NOMO-1 treated with DMSO at 0.1 percent for 48 hours (cell line): ENCODE results near the gene PLXNA1.

ENCODE experiments used
- DNase-seq: peaks from one replicate; lab custom pipeline; 2025; ENCODE audit not compliant: unreplicated experiment; lab: John Stamatoyannopoulos, UW

PLXNA1 gene

GRCh38 chr3:126967386-126967785, 15.5 kb upstream of the PLXNA1 start:
- no peak for DNase-seq

DNA sequence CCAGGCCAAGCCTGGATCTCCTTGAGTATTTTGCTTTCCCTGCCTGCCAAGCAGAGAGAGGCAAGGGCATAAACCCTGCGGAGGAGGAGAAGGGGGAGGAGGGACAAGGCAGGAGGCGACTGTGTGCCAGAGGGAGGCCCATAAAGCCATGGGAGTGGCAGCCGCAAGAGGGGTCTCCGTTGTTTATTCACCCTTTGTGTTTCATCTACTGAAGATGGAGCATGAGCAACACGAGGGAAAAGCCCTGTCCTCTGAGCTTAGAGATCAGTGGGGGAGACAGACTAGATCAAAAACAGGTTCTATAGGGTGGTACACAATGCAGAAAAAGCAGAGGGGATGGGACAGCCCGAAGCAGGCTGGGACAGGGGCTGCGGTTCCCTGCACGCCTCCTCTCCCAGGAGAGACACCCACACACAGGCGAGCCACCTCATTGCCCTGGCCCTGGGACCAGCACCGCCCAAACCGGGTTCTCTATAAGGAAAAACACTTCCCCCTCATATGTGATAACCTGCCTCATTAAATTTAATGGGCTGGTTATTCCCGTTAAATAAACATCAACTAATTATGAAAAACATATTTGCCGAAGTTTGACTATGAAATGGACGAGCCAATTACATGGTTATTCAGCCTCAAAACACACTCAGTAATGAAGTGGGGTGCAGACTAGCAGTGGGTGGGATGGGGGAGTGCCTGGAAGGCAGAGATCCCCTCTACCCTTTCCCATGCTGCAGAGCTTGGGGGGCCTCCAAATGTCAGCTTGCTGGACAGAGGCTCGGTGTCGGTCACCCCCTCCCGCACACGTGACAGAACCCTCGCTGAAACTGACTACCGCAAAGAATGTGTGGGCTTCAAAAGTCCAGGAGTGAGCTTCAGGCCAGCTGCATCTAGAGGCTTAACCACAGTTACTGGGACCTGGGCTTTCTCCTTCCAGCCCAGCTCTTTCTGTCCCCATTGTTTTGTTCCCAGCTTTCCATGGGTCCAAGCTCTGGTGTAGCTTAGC, 14.2 kb upstream of the PLXNA1 start:
- DNase-seq, result no peak

- no peak for DNase-seq
Measured at GRCh38 chr3:126969586-126969985, 13.3 kb upstream of the PLXNA1 start.

DNA sequence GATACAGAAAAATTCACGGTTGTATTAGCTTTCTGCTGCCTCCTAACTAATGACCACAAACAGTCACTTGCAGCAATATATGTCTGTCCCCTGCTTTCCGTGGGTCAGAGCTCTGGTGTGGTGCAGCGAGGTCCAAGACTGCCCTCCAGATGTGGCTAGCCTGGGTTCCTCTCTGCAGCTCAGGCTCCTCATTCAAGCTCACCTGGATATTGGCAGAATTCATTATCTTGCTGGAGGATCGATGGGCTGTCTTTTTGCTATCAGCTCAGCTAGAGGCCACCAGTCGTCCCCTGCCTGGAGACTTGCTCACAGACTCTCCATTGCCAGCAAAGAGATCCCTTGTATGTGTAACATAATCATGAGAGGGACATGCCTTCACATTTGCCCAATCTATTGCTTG, 12.8 kb upstream of the PLXNA1 start:
- DNase-seq, result no peak

DNA sequence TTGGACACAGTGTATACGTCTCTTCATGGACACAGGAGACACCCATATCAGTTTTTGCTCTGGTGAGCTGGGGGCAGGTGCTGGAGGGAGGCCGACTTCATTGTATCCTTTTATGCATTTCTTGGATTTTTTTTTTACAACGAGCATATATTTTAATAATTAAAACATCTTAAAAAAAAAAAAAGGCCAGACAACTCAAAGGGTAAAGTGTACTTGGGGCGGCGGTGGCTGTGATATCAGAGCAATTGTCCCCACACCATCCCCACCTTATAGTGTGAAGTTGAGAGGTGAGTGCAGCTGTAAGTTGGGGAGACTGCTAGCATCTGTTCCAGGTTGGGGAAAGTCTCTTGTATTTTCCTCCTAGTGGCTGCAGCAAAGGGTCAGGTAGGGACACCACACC, 12.0 kb upstream of the PLXNA1 start:
- DNase-seq, result no peak

DNA sequence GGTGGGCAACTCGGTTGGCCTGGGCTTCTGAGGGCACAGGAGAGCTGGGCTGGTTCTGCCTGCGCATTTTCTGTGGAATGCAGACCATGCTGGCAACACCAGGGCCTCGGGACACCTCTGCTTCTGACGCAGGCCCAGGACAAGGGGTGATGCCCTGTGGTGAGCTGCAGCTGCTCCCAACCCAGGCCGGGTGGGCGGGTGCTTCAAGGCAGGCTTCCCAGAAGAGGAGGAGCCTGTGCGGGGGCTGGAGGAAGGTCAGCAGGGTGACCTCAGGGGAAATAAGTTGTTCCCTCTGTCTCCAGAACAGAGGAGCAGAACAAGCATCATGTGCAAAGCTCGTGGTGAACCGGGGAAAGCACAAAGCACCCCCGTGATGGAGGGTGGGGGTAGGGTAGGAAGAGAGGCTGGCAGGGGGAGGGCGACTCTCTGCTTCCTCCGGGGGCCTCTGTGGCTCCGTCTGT, 11.0 kb upstream of the PLXNA1 start:
- no peak for DNase-seq

GRCh38 chr3:126972866-126973265, 10.0 kb upstream of the PLXNA1 start:
- no peak for DNase-seq

DNA sequence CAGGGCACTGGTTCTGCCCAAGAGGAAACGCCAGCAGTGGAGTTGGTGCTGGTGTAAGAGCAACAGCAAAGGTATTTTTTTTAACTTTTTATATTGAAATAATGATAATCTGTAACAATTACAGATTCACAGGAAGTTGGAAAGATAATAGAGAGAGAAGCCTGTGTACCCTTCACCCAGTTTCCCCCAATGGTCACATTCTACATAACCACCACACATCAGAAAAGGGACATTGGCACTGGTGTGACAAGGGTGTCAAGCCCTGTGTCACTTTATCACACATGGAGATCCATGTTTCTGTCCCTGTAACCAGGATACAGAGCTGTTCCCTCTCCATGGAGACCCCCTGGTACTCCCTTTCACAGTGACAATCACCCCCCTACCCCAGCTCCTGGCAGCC, 9.1 kb upstream of the PLXNA1 start:
- DNase-seq, result no peak

GRCh38 chr3:126974756-126975155, 8.2 kb upstream of the PLXNA1 start:
- DNase-seq, result no peak

GRCh38 chr3:126976906-126977305, 6.0 kb upstream of the PLXNA1 start:
- no peak for DNase-seq

DNA sequence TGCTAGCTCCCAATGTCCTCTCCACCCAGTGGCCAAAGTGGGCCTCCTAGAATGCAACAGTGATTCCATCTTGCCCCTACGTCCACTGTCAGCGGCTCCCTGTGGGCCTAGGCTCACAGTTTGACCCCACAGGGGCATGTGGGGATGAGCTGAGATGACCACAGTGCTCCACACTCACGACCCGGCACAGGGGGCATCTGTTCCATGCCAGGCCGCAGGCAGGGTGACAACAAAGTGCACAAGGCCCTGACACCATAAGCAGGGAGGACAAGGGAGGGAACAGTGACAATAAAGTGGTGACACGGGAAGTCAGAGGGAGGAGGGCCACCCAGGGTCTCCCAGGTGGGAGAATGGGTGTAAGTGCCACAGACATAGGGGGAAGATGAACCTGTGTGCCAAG, 5.1 kb upstream of the PLXNA1 start:
- DNase-seq, result no peak

DNA sequence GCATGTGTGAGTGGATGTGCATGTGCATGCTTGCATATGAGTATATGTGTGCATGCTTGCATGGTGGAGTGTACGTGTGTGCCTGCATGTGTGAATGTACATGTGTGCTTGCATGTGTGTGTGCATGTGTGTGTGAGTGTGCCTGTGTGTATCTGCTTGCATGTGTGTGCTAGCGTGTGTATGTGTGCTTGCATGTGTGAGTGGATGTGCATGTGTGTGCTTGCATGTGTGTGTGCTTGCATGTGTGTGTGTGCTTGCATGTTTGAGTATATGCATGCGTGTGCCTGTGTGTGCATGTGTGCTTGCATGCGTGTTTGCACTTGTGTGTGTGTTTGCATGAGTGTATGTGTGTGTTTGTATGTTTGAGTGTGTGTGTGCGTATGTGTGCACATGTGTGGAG, 4.6 kb upstream of the PLXNA1 start:
- DNase-seq, result no peak

DNA sequence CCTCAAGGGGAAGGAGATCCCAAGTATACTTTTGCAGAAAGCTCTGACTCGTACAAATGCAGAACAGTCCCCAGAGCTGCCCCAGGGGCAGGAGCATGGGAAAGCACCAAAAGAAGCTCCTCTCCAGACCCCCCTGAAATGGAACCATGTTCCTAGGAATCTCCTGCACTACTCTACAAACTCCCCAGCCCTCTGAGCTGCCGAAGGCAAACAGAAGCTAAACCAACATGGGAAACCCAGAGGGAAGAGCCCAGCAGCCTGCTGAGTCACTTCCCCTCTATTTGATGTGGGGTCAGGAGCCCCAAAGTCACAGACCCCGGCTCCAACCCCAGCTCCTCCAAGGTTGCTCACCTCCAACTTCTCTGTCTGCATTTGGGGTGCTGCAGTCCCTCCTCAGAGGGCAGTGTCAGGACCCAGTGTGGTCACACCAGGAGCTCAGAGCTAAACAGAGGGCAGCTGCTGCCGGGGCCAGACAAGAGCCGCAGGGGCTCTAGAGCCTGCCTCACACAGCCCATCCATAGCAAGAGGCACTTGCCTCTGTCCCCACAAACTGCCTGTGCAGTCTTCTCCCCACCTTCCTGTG, 3.8 kb upstream of the PLXNA1 start:
- DNase-seq, result no peak

- DNase-seq, result no peak
Measured at GRCh38 chr3:126980266-126980811, 2.6 kb upstream of the PLXNA1 start.

- DNase-seq, result peak; percentile 51
Measured at GRCh38 chr3:126982126-126982470, 817 bp upstream of the PLXNA1 start.

DNA sequence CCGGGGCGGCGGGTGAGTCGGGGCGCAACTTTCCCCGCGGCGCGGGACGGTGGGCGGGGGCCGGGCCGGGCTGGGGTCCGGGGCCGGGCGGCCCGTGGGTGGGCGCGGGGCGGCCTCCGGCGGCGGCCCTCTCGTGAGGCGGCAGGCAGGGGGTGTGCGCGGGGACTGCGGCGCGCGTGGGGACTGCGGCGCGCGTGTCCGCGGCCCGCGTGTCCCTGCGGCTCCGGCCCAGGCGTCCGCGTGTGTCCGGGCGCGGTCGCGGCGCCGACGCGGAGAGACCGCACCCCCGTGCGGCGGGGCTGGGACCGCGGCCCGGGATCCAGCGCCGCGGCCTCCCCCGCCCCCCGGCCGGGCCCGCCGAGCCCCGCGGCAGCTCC, 349 bp downstream of the PLXNA1 start:
- DNase-seq, result no peak

GRCh38 chr3:126983653-126984390, 907 bp downstream of the PLXNA1 start:
- no peak for DNase-seq

DNA sequence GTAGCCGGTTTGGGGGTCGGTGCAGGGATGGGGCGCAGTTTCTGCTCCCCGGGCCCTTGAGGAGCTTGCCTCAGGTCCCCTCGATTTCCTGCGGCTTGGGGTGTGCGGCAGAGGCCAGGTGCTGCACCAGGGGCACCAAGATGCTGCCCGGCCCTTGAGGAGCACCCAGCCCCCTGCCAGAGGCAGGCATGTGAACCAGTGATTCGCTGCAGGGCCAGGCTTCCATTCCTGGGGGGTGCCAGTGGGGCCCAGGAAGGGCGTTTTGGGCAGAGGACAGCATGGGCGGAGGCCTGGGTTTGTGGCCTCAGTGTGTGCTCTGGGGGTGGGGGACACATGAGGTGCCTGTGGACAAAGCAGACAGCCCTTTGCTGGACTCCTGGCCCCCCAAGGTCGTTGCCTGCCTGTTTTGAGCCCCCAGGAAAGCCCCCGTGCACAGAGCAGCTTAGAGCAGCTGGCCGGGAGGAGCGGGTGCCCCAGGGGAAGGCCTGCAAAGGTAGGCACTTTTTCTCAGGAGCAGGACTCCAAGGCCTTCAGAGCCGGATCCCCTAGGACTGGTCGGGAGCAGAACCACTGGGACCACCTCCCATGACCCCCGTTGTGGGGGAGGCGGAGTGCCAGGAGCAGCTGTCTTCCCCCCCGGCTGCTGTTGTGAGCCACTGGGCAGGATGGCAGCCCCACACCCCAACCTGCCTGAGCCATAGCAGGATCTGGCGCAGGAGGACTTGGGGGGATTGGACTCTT, 1.6 kb downstream of the PLXNA1 start:
- no peak for DNase-seq

GRCh38 chr3:126985132-126985985, 2.4 kb downstream of the PLXNA1 start:
- DNase-seq, result no peak

- DNase-seq, result no peak
Measured at GRCh38 chr3:126986001-126986400, 3.1 kb downstream of the PLXNA1 start.
